ENCODE data around the gene UACA. TPM values are rescaled to one million over a fixed set of nuclear protein-coding genes. Genes with fewer than 3 reads are reported as not detected.

The UACA gene
- total and polyA plus RNA-seq, 2 donors = 11.0 to 23.8 TPM

- H3K4me1 ChIP-seq (ENCODE audit: control insufficient read depth in 2 of 2, insufficient read depth in 2 of 2, low read length in 2 of 2) = peaks cover 0 to 24% of the 10 kb centered on the region in 2 donors
- no peak overlapping the region for H3K4me3 ChIP-seq (ENCODE audit: low read length in 2 of 2)
- H3K27ac ChIP-seq (ENCODE audit: low read depth in 1 of 2, low read length in 1 of 2) = no peak overlapping the region
- peak in 1 of 9 donors; percentile 12 for DNase-seq (ENCODE audit: low read depth in 6 of 9, low spot score in 9 of 9)
- no peaks in the 10 kb centered on the region for H3K36me3 ChIP-seq (ENCODE audit: control insufficient read depth in 2 of 2, insufficient read depth in 2 of 2, low read length in 1 of 2)
- no peaks in the 10 kb centered on the region for H3K9me3 ChIP-seq (ENCODE audit: control insufficient read depth in 2 of 2, insufficient read depth in 1 of 2, low read length in 1 of 2)
- 72% methylated on average over 12 of the region's 12 CpGs for WGBS
- no peaks in the 10 kb centered on the region for H3K27me3 ChIP-seq (ENCODE audit: control insufficient read depth in 2 of 2, insufficient read depth in 1 of 2, low read length in 1 of 2)
Observed at GRCh38 chr15:70633103-70633831, 130.1 kb downstream of the UACA start.

GRCh38 chr15:70632491-70633102 is 130.8 kb downstream of the UACA start:
- no peak overlapping the region for H3K27ac ChIP-seq (ENCODE audit: low read depth in 1 of 2, low read length in 1 of 2)
- DNase-seq (ENCODE audit: low read depth in 6 of 9, low spot score in 9 of 9) = peak in 1 of 9 donors; percentile 34
- no peaks in the 10 kb centered on the region for H3K9me3 ChIP-seq (ENCODE audit: control insufficient read depth in 2 of 2, insufficient read depth in 1 of 2, low read length in 1 of 2)
- peaks cover 0 to 24% of the 10 kb centered on the region in 2 donors for H3K4me1 ChIP-seq (ENCODE audit: control insufficient read depth in 2 of 2, insufficient read depth in 2 of 2, low read length in 2 of 2)
- no peaks in the 10 kb centered on the region for H3K36me3 ChIP-seq (ENCODE audit: control insufficient read depth in 2 of 2, insufficient read depth in 2 of 2, low read length in 1 of 2)
- H3K27me3 ChIP-seq (ENCODE audit: control insufficient read depth in 2 of 2, insufficient read depth in 1 of 2, low read length in 1 of 2) = no peaks in the 10 kb centered on the region
- no peak overlapping the region for H3K4me3 ChIP-seq (ENCODE audit: low read length in 2 of 2)
- 73% methylated on average over 5 of the region's 5 CpGs for WGBS

- H3K36me3 ChIP-seq (ENCODE audit: control insufficient read depth in 2 of 2, insufficient read depth in 2 of 2, low read length in 1 of 2) = no peaks in the 10 kb centered on the region
- WGBS = 83% methylated on average over 4 of the region's 4 CpGs
- no peaks in the 10 kb centered on the region for H3K27me3 ChIP-seq (ENCODE audit: control insufficient read depth in 2 of 2, insufficient read depth in 1 of 2, low read length in 1 of 2)
- no peak overlapping the region for H3K4me3 ChIP-seq (ENCODE audit: low read length in 2 of 2)
- no peak overlapping the region for H3K27ac ChIP-seq (ENCODE audit: low read depth in 1 of 2, low read length in 1 of 2)
- H3K9me3 ChIP-seq (ENCODE audit: control insufficient read depth in 2 of 2, insufficient read depth in 1 of 2, low read length in 1 of 2) = no peaks in the 10 kb centered on the region
- peak in 1 of 9 donors; percentile 16 for DNase-seq (ENCODE audit: low read depth in 6 of 9, low spot score in 9 of 9)
- H3K4me1 ChIP-seq (ENCODE audit: control insufficient read depth in 2 of 2, insufficient read depth in 2 of 2, low read length in 2 of 2) = peaks cover 0 to 24% of the 10 kb centered on the region in 2 donors
Observed at GRCh38 chr15:70632079-70632478, 131.3 kb downstream of the UACA start.

GRCh38 chr15:70629735-70630273 is 133.6 kb downstream of the UACA start:
- Histone ChIP-seq H3K4me1 (ENCODE audit: control insufficient read depth in 2 of 2, insufficient read depth in 2 of 2, low read length in 2 of 2) (peaks cover 0 to 21% of the 10 kb centered on the region in 2 donors), H3K4me3 (ENCODE audit: low read length in 2 of 2) (no peak overlapping the region), H3K9me3 (ENCODE audit: control insufficient read depth in 2 of 2, insufficient read depth in 1 of 2, low read length in 1 of 2) (no peaks in the 10 kb centered on the region), H3K36me3 (ENCODE audit: control insufficient read depth in 2 of 2, insufficient read depth in 2 of 2, low read length in 1 of 2) (no peaks in the 10 kb centered on the region), H3K27ac (ENCODE audit: low read depth in 1 of 2, low read length in 1 of 2) (no peak overlapping the region), H3K27me3 (ENCODE audit: control insufficient read depth in 2 of 2, insufficient read depth in 1 of 2, low read length in 1 of 2) (no peaks in the 10 kb centered on the region)
- WGBS = 95% methylated on average over 11 of the region's 11 CpGs
- DNase-seq (ENCODE audit: low read depth in 6 of 9, low spot score in 9 of 9) = no peak

- Histone ChIP-seq H3K9me3 (ENCODE audit: control insufficient read depth in 2 of 2, insufficient read depth in 1 of 2, low read length in 1 of 2) (no peaks in the 10 kb centered on the region), H3K4me3 (ENCODE audit: low read length in 2 of 2) (no peak overlapping the region), H3K4me1 (ENCODE audit: control insufficient read depth in 2 of 2, insufficient read depth in 2 of 2, low read length in 2 of 2) (peaks cover 0 to 18% of the 10 kb centered on the region in 2 donors), H3K27me3 (ENCODE audit: control insufficient read depth in 2 of 2, insufficient read depth in 1 of 2, low read length in 1 of 2) (no peaks in the 10 kb centered on the region), H3K36me3 (ENCODE audit: control insufficient read depth in 2 of 2, insufficient read depth in 2 of 2, low read length in 1 of 2) (no peaks in the 10 kb centered on the region), H3K27ac (ENCODE audit: low read depth in 1 of 2, low read length in 1 of 2) (no peak overlapping the region)
- DNase-seq (ENCODE audit: low read depth in 6 of 9, low spot score in 9 of 9) = no peak
- 94% methylated on average over 8 of the region's 8 CpGs for WGBS
Observed at GRCh38 chr15:70628549-70628896, 134.8 kb downstream of the UACA start.

GRCh38 chr15:70627734-70628548 is 135.4 kb downstream of the UACA start:
- Histone ChIP-seq H3K4me1 (ENCODE audit: control insufficient read depth in 2 of 2, insufficient read depth in 2 of 2, low read length in 2 of 2) (peaks cover 0 to 12% of the 10 kb centered on the region in 2 donors), H3K36me3 (ENCODE audit: control insufficient read depth in 2 of 2, insufficient read depth in 2 of 2, low read length in 1 of 2) (no peaks in the 10 kb centered on the region), H3K27ac (ENCODE audit: low read depth in 1 of 2, low read length in 1 of 2) (no peak overlapping the region), H3K4me3 (ENCODE audit: low read length in 2 of 2) (no peak overlapping the region), H3K27me3 (ENCODE audit: control insufficient read depth in 2 of 2, insufficient read depth in 1 of 2, low read length in 1 of 2) (no peaks in the 10 kb centered on the region), H3K9me3 (ENCODE audit: control insufficient read depth in 2 of 2, insufficient read depth in 1 of 2, low read length in 1 of 2) (no peaks in the 10 kb centered on the region)
- 55% methylated on average over 15 of the region's 15 CpGs for WGBS
- DNase-seq (ENCODE audit: low read depth in 6 of 9, low spot score in 9 of 9) = no peak

- DNase-seq (ENCODE audit: low read depth in 6 of 9, low spot score in 9 of 9) = no peak
- no peaks in the 10 kb centered on the region for H3K9me3 ChIP-seq (ENCODE audit: control insufficient read depth in 2 of 2, insufficient read depth in 1 of 2, low read length in 1 of 2)
- no peak overlapping the region for H3K27ac ChIP-seq (ENCODE audit: low read depth in 1 of 2, low read length in 1 of 2)
- H3K4me1 ChIP-seq (ENCODE audit: control insufficient read depth in 2 of 2, insufficient read depth in 2 of 2, low read length in 2 of 2) = peaks cover 0 to 9% of the 10 kb centered on the region in 2 donors
- H3K36me3 ChIP-seq (ENCODE audit: control insufficient read depth in 2 of 2, insufficient read depth in 2 of 2, low read length in 1 of 2) = no peaks in the 10 kb centered on the region
- H3K27me3 ChIP-seq (ENCODE audit: control insufficient read depth in 2 of 2, insufficient read depth in 1 of 2, low read length in 1 of 2) = no peaks in the 10 kb centered on the region
- WGBS = 96% methylated on average over 7 of the region's 7 CpGs
- no peak overlapping the region for H3K4me3 ChIP-seq (ENCODE audit: low read length in 2 of 2)
Observed at GRCh38 chr15:70627322-70627721, 136.0 kb downstream of the UACA start.

- Histone ChIP-seq H3K4me1 (ENCODE audit: control insufficient read depth in 2 of 2, insufficient read depth in 2 of 2, low read length in 2 of 2) (no peaks in the 10 kb centered on the region), H3K27ac (ENCODE audit: low read depth in 1 of 2, low read length in 1 of 2) (no peak overlapping the region), H3K9me3 (ENCODE audit: control insufficient read depth in 2 of 2, insufficient read depth in 1 of 2, low read length in 1 of 2) (no peaks in the 10 kb centered on the region), H3K27me3 (ENCODE audit: control insufficient read depth in 2 of 2, insufficient read depth in 1 of 2, low read length in 1 of 2) (no peaks in the 10 kb centered on the region), H3K36me3 (ENCODE audit: control insufficient read depth in 2 of 2, insufficient read depth in 2 of 2, low read length in 1 of 2) (no peaks in the 10 kb centered on the region), H3K4me3 (ENCODE audit: low read length in 2 of 2) (no peak overlapping the region)
- WGBS = 14% methylated on average over 3 of the region's 3 CpGs
- DNase-seq (ENCODE audit: low read depth in 6 of 9, low spot score in 9 of 9) = no peak
Observed at GRCh38 chr15:70625438-70625837, 137.9 kb downstream of the UACA start.

- H3K9me3 ChIP-seq (ENCODE audit: control insufficient read depth in 2 of 2, insufficient read depth in 1 of 2, low read length in 1 of 2) = no peaks in the 10 kb centered on the region
- H3K4me1 ChIP-seq (ENCODE audit: control insufficient read depth in 2 of 2, insufficient read depth in 2 of 2, low read length in 2 of 2) = no peaks in the 10 kb centered on the region
- no peak overlapping the region for H3K4me3 ChIP-seq (ENCODE audit: low read length in 2 of 2)
- DNase-seq (ENCODE audit: low read depth in 6 of 9, low spot score in 9 of 9) = no peak
- no peaks in the 10 kb centered on the region for H3K36me3 ChIP-seq (ENCODE audit: control insufficient read depth in 2 of 2, insufficient read depth in 2 of 2, low read length in 1 of 2)
- no peak overlapping the region for H3K27ac ChIP-seq (ENCODE audit: low read depth in 1 of 2, low read length in 1 of 2)
- no peaks in the 10 kb centered on the region for H3K27me3 ChIP-seq (ENCODE audit: control insufficient read depth in 2 of 2, insufficient read depth in 1 of 2, low read length in 1 of 2)
Observed at GRCh38 chr15:70625011-70625410, 138.3 kb downstream of the UACA start.
